GM21367 (cell line): Measurements from ENCODE around the gene FAM20A.
"Not testable (repeated sequence)": the region's sequence is repeated elsewhere in the genome, so short reads cannot be mapped to it uniquely, and the experiment has no call there.

Experiments
- ATAC-seq: cut with Tn5 transposase; IDR thresholded peaks from one replicate; pipeline ENCODE4 v1.9.1; 2021; ENCODE audit not compliant: unreplicated experiment

Gene FAM20A

DNA sequence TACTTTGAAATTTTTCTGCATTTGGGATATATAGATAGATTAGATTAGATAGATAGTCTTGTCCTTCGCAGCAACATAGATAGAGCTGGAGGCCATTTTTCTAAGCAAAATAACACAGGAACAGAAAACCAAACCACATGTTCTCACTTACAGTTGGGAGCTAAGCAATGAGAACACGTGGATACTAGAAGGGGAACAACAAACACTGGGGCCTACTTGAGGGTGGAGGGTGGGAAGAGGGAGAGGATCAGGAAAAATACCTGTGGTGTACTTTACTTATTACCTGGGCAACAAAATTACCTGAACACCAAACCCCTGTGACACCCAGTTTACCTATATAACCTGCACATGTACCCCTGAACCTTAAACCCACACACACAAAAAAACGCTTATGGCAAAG, 74.6 kb downstream of the FAM20A start:
- ATAC-seq: no peak

DNA sequence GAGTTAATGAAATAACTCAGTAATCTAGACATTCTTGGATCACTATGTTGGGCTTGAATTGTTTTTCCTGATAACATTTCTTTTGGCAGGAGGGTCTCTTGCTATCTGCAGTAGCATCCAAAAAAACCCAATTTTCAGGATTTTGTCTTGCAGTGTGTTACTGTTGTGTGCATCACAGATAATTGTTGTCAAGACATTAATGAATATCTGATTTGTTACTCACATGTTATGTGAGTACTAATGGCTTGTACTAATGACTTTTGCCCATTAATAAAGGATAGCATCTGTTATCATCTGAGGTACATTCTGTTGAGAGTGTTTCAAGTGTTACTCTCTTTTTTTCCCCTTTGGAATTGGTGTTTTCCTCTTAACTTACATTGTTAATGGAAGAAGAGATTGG, 78.9 kb downstream of the FAM20A start:
- no peak for ATAC-seq

DNA sequence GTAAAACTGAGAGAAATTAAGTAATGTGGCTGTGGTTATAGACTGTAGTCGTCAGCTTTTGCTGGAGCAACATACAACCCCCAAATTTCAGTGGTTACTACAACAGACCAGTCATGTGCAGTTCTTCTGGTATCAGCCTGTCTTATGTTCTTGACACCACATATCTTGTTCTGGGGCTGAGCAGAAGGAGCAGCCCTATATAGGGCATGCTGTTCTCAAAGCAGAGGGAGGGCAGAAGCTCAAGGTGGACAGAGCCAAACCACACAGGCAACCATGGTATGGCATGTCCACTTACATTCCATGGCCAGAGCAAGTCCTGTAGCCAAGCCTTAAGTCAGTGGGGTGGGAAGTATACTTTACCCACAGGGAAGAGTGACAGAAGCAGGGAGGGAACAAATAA, 81.3 kb downstream of the FAM20A start:
- ATAC-seq: no peak

DNA sequence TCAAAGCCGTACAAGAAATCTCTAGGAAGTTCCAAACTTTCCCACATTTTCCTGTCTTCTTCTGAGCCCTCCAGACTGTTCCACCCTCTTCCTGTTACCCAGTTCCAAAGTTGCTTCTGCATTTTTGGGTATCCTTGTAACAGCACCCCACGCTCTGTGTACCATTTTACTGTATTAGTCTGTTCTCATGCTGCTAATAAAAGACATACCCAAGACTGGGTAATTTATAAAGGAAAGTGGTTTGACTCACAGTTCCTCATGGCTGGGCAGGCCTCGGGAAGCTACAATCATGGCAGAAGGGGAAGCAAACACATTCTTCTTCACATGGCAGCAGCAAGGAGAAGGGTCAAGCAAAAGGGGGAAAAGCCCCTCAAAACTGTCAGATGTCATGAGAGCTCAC, 82.1 kb downstream of the FAM20A start:
- not testable (repeated sequence) for ATAC-seq

DNA sequence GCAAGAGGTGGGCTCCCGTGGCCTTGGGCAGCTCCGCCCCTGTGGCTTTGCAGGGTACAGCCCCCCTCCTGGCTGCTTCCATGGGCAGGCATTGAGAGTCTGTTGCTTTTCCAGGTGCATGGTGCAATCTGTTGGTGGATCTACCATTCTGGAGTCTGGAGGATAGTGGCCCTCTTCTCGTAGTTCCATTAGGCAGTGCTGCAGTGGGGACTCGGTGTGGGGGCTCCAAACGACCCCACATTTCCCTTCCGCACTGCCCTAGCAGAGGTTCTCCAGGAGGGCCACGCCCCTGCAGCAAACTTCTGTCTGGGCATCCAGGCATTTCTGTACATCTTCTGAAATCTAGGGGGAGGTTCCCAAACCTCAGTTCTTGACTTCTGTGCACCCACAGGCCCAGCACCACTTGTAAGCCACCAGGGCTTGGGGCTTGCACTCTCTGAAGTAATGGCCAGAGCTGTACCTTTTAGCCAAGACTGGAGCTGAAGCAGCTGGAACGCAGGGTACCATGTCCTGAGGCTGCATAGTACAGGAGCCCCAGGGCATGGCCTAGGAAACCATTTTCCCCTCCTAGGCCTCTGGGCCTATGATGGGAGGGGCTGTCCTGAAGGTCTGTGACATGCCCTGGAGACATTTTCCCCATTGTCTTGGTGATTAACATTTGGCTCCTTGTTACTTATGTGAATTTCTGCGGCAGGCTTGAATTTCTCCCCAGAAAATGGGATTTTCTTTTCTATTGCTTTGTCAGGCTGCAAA, 82.9 kb downstream of the FAM20A start:
- ATAC-seq: no peak

DNA sequence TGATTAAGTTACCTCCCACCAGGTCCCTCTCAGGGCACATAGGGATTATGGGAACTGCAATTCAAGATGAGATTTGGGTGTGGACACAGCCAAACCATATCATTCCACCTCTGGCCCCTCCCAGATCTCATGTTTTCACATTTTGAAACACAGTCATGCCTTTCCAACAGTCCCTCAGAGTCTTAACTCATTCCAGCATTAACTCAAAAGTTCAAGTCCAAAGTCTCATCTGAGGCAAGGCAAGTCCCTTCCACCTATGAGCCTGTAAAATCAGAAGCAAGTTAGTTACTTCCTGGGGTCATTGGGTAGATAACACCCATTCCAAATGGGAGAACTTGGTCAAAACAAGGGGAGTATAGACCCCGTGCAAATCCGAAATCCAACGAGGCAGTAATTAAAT, 83.6 kb downstream of the FAM20A start:
- not testable (repeated sequence) for ATAC-seq

DNA sequence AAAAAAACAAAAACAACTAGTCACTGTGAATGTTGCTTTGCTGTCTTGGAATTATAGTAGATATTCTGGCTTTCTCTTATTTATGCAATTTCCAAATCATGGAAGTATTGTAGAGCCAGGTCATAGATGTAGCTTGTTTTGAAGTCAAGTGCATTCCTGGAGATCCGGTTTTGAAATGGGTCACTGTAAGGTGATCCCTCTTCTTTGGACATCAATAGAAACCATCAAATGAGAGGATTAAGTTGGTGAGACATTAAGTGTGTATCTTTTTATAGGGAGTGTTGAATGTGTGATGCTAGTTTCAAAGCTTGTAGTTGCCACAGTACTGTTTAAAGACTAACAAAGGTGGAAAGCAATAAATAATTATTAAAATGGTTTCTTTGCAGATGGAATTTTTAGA, 84.4 kb downstream of the FAM20A start:
- no peak for ATAC-seq

DNA sequence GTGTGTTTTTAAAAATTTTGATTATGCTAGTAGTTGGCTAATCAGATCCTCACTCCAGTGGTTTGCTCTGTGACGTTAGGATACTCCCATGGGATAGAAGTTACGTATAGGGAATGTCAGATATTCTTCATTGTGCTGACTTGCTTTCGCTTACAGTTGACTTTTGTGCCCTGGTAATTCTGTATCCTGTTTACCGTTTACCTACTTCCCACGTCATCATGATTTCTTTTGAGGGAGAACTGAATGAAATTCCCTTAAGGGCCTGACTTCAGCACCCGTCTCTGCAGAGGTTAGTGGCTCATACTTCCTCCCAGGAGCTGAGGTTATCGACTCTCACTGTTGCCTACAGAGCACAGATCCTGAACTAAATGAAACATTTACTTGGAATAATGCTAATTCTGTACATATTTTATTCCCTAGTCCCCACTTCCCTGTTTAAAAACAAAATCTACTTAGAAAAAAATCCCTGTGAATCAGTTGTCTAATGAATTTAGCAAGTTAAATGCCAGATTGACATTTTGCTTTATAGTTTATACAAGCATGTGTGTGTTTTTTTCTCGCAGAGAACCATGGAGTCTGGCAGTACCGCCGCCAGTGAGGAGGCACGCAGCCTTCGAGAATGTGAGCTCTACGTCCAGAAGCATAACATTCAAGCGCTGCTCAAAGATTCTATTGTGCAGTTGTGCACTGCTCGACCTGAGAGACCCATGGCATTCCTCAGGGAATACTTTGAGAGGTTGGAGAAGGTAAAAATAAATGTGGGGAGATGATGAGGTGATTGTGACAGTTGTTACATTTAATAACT, 86.1 kb downstream of the FAM20A start:
- ATAC-seq: no peak

DNA sequence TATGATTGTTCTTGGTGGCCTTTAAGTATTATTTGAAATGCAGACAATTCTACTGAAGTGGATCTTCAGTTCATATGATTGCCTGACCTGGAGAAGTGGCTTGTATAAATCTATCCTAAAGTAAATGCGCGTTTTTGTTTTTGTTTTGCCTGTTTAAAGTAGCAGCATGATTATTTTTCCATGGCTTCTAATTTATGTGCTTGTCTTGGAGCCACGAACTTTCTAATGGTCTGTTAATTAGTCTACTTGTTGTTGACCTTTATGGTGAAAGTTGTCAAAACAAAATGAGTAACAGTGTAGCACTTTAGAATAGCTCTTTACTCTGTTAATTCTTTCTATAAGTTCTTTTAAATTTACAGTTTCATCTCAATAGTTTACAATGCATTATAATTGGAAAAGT, 87.2 kb downstream of the FAM20A start:
- no peak for ATAC-seq

DNA sequence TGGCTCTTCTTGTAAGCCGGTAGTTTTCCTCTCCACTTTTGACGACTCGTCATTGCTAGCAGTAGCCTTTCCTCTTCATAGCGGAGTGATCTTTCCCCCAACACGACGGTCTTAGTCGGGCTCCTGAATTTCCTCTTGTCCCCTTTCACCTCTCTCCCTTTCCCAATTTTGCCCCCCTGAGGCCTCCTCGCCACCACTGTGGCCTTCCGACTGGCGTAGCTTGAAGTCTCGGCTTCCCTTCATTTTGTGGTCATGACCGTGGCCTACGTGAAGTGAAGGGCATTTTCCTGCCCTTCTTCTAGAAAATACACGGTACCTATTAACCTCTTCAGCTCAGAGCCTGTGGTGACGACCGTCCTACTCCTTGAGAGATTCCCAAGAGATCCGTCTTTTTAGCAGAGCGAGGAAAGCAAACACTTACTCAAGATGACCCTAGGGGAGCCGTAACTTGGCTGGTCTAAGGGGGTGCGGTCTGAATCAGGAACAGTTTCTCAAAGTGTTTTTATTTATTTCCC, 88.2 kb downstream of the FAM20A start:
- no peak for ATAC-seq

DNA sequence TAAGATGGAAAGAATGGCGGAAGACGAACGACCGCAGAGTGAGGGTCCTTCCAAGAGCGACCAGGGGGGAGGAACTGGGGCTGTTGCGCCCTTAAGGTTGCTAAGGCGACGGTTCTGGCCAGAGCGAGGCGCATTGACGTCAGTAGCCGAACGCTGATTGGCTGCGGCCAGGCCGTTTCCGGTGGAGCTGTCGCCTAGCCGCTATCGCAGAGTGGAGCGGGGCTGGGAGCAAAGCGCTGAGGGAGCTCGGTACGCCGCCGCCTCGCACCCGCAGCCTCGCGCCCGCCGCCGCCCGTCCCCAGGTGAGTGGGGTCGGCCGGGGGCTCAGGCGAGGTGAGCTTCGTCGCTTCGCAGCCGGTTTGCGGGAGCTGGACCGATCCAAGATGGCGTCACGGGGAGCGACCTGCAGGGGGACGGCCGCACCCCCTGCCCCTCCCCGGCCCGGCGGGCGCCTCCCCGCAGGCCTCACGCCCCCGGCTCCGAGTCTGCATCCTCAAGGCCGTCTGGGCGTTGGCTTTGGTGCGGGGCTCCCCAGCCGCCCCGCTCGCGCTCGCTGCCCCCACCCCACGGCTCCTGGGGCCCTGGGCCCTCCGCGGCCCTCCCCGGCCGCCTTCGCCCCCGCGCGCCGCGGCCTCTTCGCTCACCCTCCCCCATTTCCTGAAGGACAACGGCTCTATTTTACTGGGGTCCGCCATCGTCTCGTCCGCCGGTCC, 88.8 kb downstream of the FAM20A start, which contains the start of gene PRKAR1A:
PRKAR1A (plus strand) TSS at position 184 of the 713 bp plus-strand sequence. CDS start 2,970 bp downstream, outside the sequence.
- ATAC-seq: peak; percentile 82

DNA sequence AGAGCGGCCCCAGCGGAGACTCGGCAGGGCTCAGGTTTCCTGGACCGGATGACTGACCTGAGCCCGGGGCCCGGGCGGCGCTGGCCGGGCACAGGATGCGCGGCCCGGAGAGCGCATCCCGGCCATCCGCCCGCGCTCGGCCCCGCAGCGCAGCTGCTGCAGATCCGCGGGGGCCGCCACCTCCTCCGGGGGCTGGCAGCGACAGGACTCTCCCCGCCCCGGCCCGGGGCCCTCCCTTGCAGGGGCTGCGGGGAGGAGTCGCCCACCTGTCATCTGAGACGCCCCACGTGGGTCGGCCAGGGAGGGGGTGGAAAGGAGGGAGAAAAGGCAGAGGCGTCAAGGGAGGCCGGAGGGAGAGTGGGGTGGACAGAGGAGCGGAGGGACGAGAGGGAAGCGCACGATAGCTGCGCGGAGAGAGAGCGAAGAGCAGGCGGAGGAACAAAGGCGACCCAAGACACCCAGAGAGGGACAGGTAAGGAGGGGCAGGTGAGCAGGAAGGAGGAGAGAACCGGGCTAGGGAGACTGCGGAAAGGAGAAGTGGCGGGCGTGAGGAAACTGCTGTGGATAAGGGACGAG, 89.4 kb downstream of the FAM20A start:
- ATAC-seq: peak; percentile 42

DNA sequence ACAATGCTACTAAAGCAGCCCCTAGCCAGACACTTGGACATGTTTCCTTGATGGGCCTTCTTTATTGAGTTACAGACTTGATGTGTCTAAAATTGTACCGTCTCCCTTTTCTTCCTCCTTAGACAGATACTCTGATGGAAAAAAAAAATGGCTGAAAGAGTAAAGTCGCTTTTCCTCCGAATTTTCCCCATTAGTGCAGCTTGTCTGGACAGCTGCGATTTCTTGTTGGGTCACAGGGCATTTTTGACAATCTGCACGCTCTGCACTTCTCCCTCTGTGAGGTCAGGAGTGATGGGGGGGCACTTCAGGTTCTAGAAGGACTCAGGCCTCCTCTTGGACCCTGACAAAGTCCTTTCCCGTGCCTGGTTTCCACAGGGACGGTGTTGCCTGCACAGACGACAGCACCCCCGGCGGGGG, 89.9 kb downstream of the FAM20A start:
- ATAC-seq: no peak

DNA sequence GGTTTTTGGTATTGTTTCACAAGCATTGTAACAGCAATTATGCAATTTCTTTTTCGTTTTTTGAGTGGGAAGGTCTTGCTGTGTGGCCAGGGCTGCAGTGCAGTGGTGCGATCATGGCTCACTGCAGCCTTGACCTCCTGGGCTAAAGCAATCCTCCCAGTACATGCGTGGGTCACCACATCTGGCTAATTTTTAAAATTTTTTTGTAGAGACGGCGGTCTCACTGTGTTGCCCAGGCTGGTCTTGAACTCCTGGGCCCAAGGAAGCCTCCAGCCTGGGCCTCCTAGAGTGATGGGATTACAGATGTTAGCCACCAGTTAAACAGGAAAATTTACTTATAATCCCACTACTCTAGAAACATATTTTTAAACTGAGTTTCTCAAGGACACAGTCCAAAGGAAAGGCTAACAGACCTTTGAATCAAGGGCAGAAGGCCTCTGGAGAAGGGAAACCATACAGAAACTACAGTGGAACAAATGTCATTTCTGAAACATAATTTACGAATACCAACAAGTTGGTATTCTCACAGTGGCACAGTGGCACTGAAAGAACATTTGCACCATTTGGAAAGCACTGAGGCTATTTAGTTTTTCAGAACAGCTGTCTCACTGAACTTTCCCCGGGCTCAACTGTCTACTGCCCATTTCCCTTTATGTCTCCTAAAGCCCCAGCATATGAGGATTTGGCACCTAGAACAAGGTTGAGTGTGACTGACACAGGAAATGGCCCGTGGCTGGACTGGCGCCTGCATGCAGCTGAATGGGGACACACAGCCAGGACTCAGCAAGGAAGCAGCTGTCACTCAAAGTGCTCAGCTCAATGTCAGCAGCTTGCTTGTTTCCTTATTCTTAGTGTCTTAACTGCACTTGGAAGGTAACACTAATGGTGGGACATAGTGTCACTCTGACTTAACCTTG, 91.8 kb downstream of the FAM20A start:
- ATAC-seq: no peak

DNA sequence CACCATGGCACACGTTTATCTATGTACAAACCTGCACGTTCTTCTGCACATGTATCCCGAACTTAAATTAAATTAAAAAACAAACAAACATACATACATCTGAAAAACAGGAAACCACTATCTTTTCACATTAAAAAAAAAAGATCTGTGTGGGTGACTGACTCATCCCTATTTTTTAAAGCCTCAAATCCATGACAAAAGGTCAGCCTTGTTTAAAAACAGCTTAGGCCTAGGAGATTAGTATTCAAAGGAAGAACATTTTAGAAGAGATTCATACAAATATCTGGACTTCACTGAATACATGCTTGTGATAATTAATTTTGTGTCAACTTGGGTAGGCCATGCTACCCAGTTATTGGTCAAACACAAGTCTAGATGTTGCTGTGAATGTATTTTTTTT, 93.6 kb downstream of the FAM20A start:
- no peak for ATAC-seq

DNA sequence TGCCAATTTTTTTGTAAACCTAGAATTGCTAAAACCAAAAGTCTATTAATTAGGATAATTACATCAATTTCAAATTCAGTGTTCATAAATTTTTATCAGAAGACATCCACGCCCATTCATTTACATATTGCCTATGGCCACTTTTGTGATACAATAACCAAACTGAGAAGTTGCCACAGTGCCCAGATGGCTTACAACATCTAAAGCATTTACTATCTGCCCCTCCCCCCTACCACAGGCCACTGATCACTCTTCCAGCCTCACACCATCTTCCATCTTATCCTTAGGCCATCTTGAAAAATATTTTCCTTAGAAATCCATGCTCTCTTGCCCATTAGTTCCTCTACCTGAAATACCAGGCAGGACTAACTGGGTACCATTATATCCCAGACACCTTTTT, 95.2 kb downstream of the FAM20A start:
- ATAC-seq: no peak

DNA sequence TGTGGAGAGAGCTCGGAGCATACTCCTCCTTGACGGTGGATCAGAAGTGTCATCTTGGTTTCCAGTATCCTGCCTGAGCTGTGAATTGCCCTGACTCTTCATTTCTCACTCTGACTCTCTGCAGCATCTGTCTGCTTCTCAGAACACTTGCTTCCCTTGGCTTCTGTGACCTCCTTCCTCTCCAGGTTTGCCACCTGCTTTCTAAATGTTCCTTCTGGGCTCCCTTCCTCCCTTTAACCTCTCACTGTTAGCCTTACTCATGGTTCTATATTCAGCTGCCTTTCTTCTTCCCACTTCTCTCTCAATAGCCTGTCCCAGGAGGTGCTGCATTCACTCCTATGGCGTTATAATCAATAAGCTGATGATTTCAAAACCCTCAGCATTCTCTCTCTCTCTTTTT, 100.1 kb downstream of the FAM20A start:
- no peak for ATAC-seq

DNA sequence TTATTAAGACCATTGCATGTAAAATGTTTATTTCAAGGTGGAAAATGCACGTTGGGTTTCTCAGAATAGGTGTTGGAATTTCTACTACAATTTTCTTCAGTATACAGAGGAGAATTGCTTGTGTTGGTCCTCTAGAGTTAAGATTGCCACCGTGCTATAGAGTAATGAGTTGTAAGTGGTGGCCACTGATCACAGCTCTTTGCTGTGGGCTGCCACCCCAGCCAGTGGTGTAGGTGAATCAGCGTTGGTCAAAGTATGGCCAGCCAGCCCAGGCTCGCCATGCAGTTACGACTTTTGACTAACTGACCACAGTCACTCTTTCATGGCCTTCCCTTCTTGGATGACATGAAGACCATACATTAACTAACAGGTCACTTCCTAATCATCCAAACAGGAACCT, 101.6 kb downstream of the FAM20A start:
- ATAC-seq: no peak

DNA sequence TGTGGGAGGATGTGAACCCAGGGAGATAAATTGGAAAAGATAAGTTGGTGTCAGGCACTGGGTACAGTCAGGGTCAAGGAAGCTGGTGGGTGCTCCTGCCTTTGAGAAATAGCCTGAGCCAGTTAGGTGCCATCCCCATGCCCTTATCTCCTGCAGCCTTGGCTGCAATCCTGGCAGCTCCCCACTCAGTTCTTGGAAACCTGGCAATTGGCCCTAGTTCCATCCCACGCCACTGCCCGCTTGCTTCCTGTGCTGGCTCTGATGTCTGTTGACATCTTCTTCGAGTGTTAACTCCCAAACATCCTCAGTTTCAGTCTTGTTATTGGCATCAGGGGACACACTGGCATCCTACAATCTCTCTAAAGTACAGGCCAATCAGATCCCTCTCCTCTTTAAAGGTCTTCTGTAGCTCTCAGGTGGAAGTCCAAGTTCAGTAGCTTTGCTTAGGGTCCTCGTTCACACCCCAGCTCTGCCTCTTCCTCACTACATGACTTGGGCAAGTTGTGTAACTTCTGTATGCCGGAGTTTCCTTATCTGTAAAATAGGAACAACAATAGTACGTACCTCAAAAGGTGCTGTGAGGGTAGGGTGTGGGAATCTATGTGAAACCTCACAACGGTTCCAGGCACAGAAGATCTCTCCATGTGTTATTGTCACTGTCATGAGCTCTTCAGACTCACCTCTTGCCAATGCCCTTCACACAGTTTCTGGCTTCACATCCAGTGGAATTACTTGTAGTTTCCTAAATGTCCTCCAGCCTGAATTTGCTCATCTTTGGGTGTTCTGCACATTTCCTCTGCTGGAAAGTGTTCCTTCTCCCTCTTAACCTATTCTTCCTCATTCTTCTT, 102.5 kb downstream of the FAM20A start:
- peak; percentile 22 for ATAC-seq
